Endothelial cell of umbilical vein (primary cell): ENCODE data around the gene AIRE. TPM values are rescaled to one million over a fixed set of nuclear protein-coding genes. Genes with fewer than 3 reads are reported as not detected.

Source experiments
- BruUV-seq: library from RNA; stranded (reverse); fragments of 400-500 nt; replicated peaks from 2 replicates; lab custom pipeline; 2021; lab: Mats Ljungman, UMichigan
- CTCF ChIA-PET: fragments of 300-600, 350-600 bp; sonication (Branson Sonifier 250); formaldehyde crosslinking; loops from one replicate; lab custom pipeline; 2021; ENCODE audit warnings: antibody characterized with exemption, inconsistent platforms; lab: Charles Lee
- POLR2A ChIA-PET: fragments of 300-600, 350-600 bp; sonication (Branson Sonifier 250); formaldehyde crosslinking; loops from one replicate; lab custom pipeline; 2021; ENCODE audit warnings: antibody characterized with exemption, inconsistent platforms; lab: Charles Lee
- DNase-seq: peaks from one replicate; pipeline ENCODE4 v3.0.0-alpha.2; 2011; ENCODE audit warnings: low read depth, low spot score
- FAIRE-seq: peaks from 2 replicates; lab custom pipeline; 2011; peaks lifted over from hg19 to GRCh38; lab: Jason Lieb, UNC
- H2AFZ ChIP-seq: 2 replicates; pipeline ENCODE4 v1.6.0; 2012; ENCODE audit warnings: low read depth, low read length, control low read depth, inconsistent platforms
- H3K27ac ChIP-seq: 2 replicates; pipeline ENCODE4 v1.5.1; 2011; ENCODE audit warnings: low read depth, mild to moderate bottlenecking, control low read depth, low read length, moderate library complexity; ENCODE audit not compliant: insufficient read depth
- H3K27me3 ChIP-seq, 2 experiments: 2 replicates each; pipeline versions ENCODE4 v1.6.0 to v1.6.1; 2011; ENCODE audit warnings: low read length in 2 of 2, mixed read lengths in 1 of 2; ENCODE audit not compliant: control insufficient read depth in 2 of 2, insufficient read depth in 2 of 2
- H3K36me3 ChIP-seq, 2 experiments: 2 replicates in 1 of 2; 3 replicates in 1 of 2; pipeline ENCODE4 v1.5.1; 2011; ENCODE audit warnings: low read length in 2 of 2, mild to moderate bottlenecking in 1 of 2, moderate library complexity in 1 of 2; ENCODE audit not compliant: control insufficient read depth in 2 of 2, insufficient read depth in 2 of 2; ENCODE audit errors: extremely low read depth in 1 of 2
- H3K4me1 ChIP-seq: 3 replicates; pipeline ENCODE4 v1.5.1; 2011; ENCODE audit warnings: mild to moderate bottlenecking, low read length; ENCODE audit not compliant: control insufficient read depth, insufficient read depth; ENCODE audit errors: extremely low read depth
- H3K4me2 ChIP-seq: 2 replicates; pipeline ENCODE4 v1.6.1; 2011; ENCODE audit warnings: low read length, control low read depth, mixed read lengths; ENCODE audit not compliant: insufficient read depth
- H3K4me3 ChIP-seq, 3 experiments: fragments of 200-600 bp in 1 of 3; sonication (generic), shearing (Covaris generic) in 1 of 3; replicated peaks in 1 of 3; 2 replicates each; pipeline ENCODE4 v1.5.1; 2011 to 2016; ENCODE audit warnings: control low read depth in 3 of 3, low read length in 3 of 3, mild to moderate bottlenecking in 2 of 3, inconsistent platforms in 1 of 3, low read depth in 1 of 3, moderate library complexity in 1 of 3; ENCODE audit not compliant: insufficient read depth in 1 of 3
- H3K79me2 ChIP-seq: 2 replicates; pipeline ENCODE4 v1.6.0; 2012; ENCODE audit warnings: low read length, inconsistent platforms; ENCODE audit not compliant: control insufficient read depth, insufficient read depth
- H3K9ac ChIP-seq: replicated peaks from 2 replicates; pipeline ENCODE3; 2011; ENCODE audit warnings: low read length, control low read depth; ENCODE audit not compliant: insufficient read depth; ENCODE audit errors: extremely low read depth
- H3K9me1 ChIP-seq: replicated peaks from 3 replicates; pipeline ENCODE4 v1.6.0; 2011; ENCODE audit warnings: mild to moderate bottlenecking, low read length; ENCODE audit not compliant: control insufficient read depth, insufficient read depth; ENCODE audit errors: extremely low read depth
- H3K9me3 ChIP-seq: replicated peaks from 2 replicates; pipeline ENCODE4 v1.5.1; 2012; ENCODE audit warnings: low read length, inconsistent platforms; ENCODE audit not compliant: control insufficient read depth, insufficient read depth
- H4K20me1 ChIP-seq: replicated peaks from 2 replicates; pipeline ENCODE3; 2011; ENCODE audit warnings: mild to moderate bottlenecking, low read length; ENCODE audit not compliant: control insufficient read depth, insufficient read depth; ENCODE audit errors: extremely low read depth
- CTCF ChIP-seq, 2 donors: IDR thresholded peaks; 1 replicate in 1 of 2; 2 replicates in 1 of 2; pipeline ENCODE4 v1.5.1; 2011; ENCODE audit warnings: low read length in 2 of 2, mild to moderate bottlenecking in 2 of 2, moderate library complexity in 2 of 2, control low read depth in 1 of 2, inconsistent platforms in 1 of 2, low read depth in 1 of 2; ENCODE audit not compliant: insufficient read depth in 1 of 2; ENCODE audit errors: extremely low read depth in 1 of 2
- EZH2 ChIP-seq: IDR thresholded peaks from 2 replicates; pipeline ENCODE4 v1.6.1; 2012; ENCODE audit warnings: borderline replicate concordance, low read depth, mild to moderate bottlenecking, moderate library complexity, low read length, inconsistent platforms; ENCODE audit not compliant: severe bottlenecking
- FOS ChIP-seq: IDR thresholded peaks from 2 replicates; pipeline ENCODE4 v1.6.1; 2011; ENCODE audit warnings: mild to moderate bottlenecking, low read length, moderate library complexity, borderline replicate concordance; ENCODE audit not compliant: insufficient read depth
- GATA2 ChIP-seq: IDR thresholded peaks from 2 replicates; pipeline ENCODE4 v1.7.0; 2011; ENCODE audit warnings: low read depth, mild to moderate bottlenecking, moderate library complexity, mixed read lengths, low read length; ENCODE audit not compliant: insufficient read length, insufficient read depth
- JUN ChIP-seq: IDR thresholded peaks from 2 replicates; pipeline ENCODE4 v1.6.1; 2011; ENCODE audit warnings: borderline replicate concordance, low read depth; ENCODE audit not compliant: insufficient read length, insufficient read depth
- MAX ChIP-seq: IDR thresholded peaks from 2 replicates; pipeline ENCODE4 v1.6.1; 2011; ENCODE audit not compliant: insufficient read depth, insufficient read length
- MYC ChIP-seq: IDR thresholded peaks from one replicate; pipeline ENCODE4 v1.6.1; 2011; ENCODE audit warnings: mild to moderate bottlenecking, low read depth, low read length
- POLR2A ChIP-seq: IDR thresholded peaks from 2 replicates; pipeline ENCODE4 v1.6.1; 2012; ENCODE audit warnings: low read depth, mild to moderate bottlenecking, control low read depth, low read length
- POLR2AphosphoS5 ChIP-seq: IDR thresholded peaks from 2 replicates; pipeline ENCODE4 v1.6.1; 2012; ENCODE audit warnings: low read depth, mild to moderate bottlenecking, control low read depth, low read length, moderate library complexity; ENCODE audit not compliant: insufficient read depth
- dilution Hi-C: fragments of 300-500 bp; cut with MboI; formaldehyde crosslinking; loops from one replicate; pipeline ENCODE4 v1.15.0; 2019; ENCODE audit warnings: low sequenced_read_pairs; ENCODE audit not compliant: extremely low pct_ligation_motif_present
- intact Hi-C: fragments of 100-400 bp; cut with micrococcal nuclease; formaldehyde crosslinking; loops from one replicate; pipeline ENCODE4 v1.10.0; 2022
- polyA plus RNA-seq, 4 experiments: library from polyadenylated mRNA; depleted of rRNA in 3 of 4; stranded (reverse) in 3 of 4; unstranded in 1 of 4; fragments of >200 nt; gene quantifications; 2 replicates each; pipeline versions ENCODE4 v1.2.1 to v1.2.3, GENCODE V29; 2011 to 2012; ENCODE audit warnings: missing spikeins in 1 of 4
- total RNA-seq: library from RNA; stranded (reverse); gene quantifications from 2 replicates; pipeline ENCODE4 v1.2.3, GENCODE V29; 2021

AIRE gene
- total and polyA plus RNA-seq, 2 donors (not counting 3 experiments of a cell fraction or from before 2014, with no cell fraction given), result 0.04 to 0.11 TPM

- H3K4me2 ChIP-seq, result no peak overlapping the region
- BruUV-seq, result no TSS peak
- H3K4me3 ChIP-seq, result no peak overlapping the region
- DNase-seq (no peak), FAIRE-seq (no peak)
- TF ChIP-seq MYC (no peak), MAX (no peak), GATA2 (no peak), EZH2 (no peak), CTCF (IDR thresholded peaks at IDR 0.05; ENCODE audit: extremely low read depth in 1 of 2, insufficient read depth in 1 of 2, low read depth in 1 of 2, low read length in 2 of 2) (no peak), POLR2A (no peak), POLR2AphosphoS5 (no peak), FOS (no peak), JUN (no peak)
- no peaks in the 10 kb centered on the region for H3K9me3 ChIP-seq
- no peaks in the 10 kb centered on the region for H3K9me1 ChIP-seq
- H3K27me3 ChIP-seq, result no peaks in the 10 kb centered on the region
- ChIA-PET POLR2A (no interaction called here), CTCF (no interaction called here)
- H3K4me1 ChIP-seq, result no peaks in the 10 kb centered on the region
- no peak overlapping the region for H3K27ac ChIP-seq
- peaks cover 5 to 14% of the 10 kb centered on the region in 2 experiments for H3K36me3 ChIP-seq
- dilution Hi-C loops, result no loop called here
- H2AFZ ChIP-seq, result no peak overlapping the region
- intact Hi-C loops, result no loop called here
- H3K79me2 ChIP-seq, result no peaks in the 10 kb centered on the region
- H4K20me1 ChIP-seq, result no peaks in the 10 kb centered on the region
- no peak overlapping the region for H3K9ac ChIP-seq
These were observed 43.6 kb downstream of the AIRE start for GRCh38 chr21:44329086-44329889.
